ENCODE data around the gene PTPRJ.

Gene PTPRJ

GRCh38 chr11:48036011-48036410, 55.7 kb downstream of the PTPRJ start:
- Histone ChIP-seq H3K36me3 (ENCODE audit: control insufficient read depth, insufficient read depth, low read length) (no peaks in the 10 kb centered on the region), H3K4me3 (ENCODE audit: insufficient read depth, low read depth, low read length) (no peak overlapping the region), H3K27me3 (ENCODE audit: control insufficient read depth, insufficient read depth, low read length, poor library complexity, severe bottlenecking) (no peaks in the 10 kb centered on the region), H3K4me1 (ENCODE audit: control insufficient read depth, insufficient read depth, low read length) (peaks cover 10% of the 10 kb centered on the region), H3K9me3 (ENCODE audit: control insufficient read depth, low read length) (no peaks in the 10 kb centered on the region), H3K27ac (ENCODE audit: insufficient read depth, low read depth, low read length, poor library complexity, severe bottlenecking) (no peak overlapping the region)
- 14 to 21% methylated on average over 1 of the region's 1 CpG for WGBS, 2 experiments

GRCh38 chr11:48036466-48036865, 56.1 kb downstream of the PTPRJ start:
- Histone ChIP-seq H3K4me1 (ENCODE audit: control insufficient read depth, insufficient read depth, low read length) (peaks cover 10% of the 10 kb centered on the region), H3K9me3 (ENCODE audit: control insufficient read depth, low read length) (no peaks in the 10 kb centered on the region), H3K36me3 (ENCODE audit: control insufficient read depth, insufficient read depth, low read length) (no peaks in the 10 kb centered on the region), H3K27me3 (ENCODE audit: control insufficient read depth, insufficient read depth, low read length, poor library complexity, severe bottlenecking) (no peaks in the 10 kb centered on the region), H3K4me3 (ENCODE audit: insufficient read depth, low read depth, low read length) (no peak overlapping the region), H3K27ac (ENCODE audit: insufficient read depth, low read depth, low read length, poor library complexity, severe bottlenecking) (no peak overlapping the region)
- WGBS, 2 experiments: 89 to 97% methylated on average over 3 of the region's 4 CpGs

- no peaks in the 10 kb centered on the region for H3K36me3 ChIP-seq (ENCODE audit: control insufficient read depth, insufficient read depth, low read length)
Observed at GRCh38 chr11:48037709-48038468, 57.5 kb downstream of the PTPRJ start.

GRCh38 chr11:48040830-48041444, 60.6 kb downstream of the PTPRJ start:
- Histone ChIP-seq H3K27me3 (ENCODE audit: control insufficient read depth, insufficient read depth, low read length, poor library complexity, severe bottlenecking) (no peaks in the 10 kb centered on the region), H3K4me3 (ENCODE audit: insufficient read depth, low read depth, low read length) (no peak overlapping the region), H3K9me3 (ENCODE audit: control insufficient read depth, low read length) (no peaks in the 10 kb centered on the region), H3K36me3 (ENCODE audit: control insufficient read depth, insufficient read depth, low read length) (no peaks in the 10 kb centered on the region), H3K27ac (ENCODE audit: insufficient read depth, low read depth, low read length, poor library complexity, severe bottlenecking) (no peak overlapping the region), H3K4me1 (ENCODE audit: control insufficient read depth, insufficient read depth, low read length) (peaks cover 4% of the 10 kb centered on the region)
- 93 to 94% methylated on average over 13 of the region's 13 CpGs for WGBS, 2 experiments

More at GRCh38 chr11:48037709-48038468, 57.5 kb downstream of the PTPRJ start:
- no peak overlapping the region for H3K4me3 ChIP-seq (ENCODE audit: insufficient read depth, low read depth, low read length)
- peaks cover 10% of the 10 kb centered on the region for H3K4me1 ChIP-seq (ENCODE audit: control insufficient read depth, insufficient read depth, low read length)
- 93% methylated on average over 11 of the region's 11 CpGs for WGBS, 2 experiments
- H3K27ac ChIP-seq (ENCODE audit: insufficient read depth, low read depth, low read length, poor library complexity, severe bottlenecking): no peak overlapping the region
- no peaks in the 10 kb centered on the region for H3K27me3 ChIP-seq (ENCODE audit: control insufficient read depth, insufficient read depth, low read length, poor library complexity, severe bottlenecking)
- no peaks in the 10 kb centered on the region for H3K9me3 ChIP-seq (ENCODE audit: control insufficient read depth, low read length)

GRCh38 chr11:48041877-48042695, 61.7 kb downstream of the PTPRJ start:
- H3K36me3 ChIP-seq (ENCODE audit: control insufficient read depth, insufficient read depth, low read length): no peaks in the 10 kb centered on the region
- no peak overlapping the region for H3K4me3 ChIP-seq (ENCODE audit: insufficient read depth, low read depth, low read length)
- WGBS, 2 experiments: 90 to 92% methylated on average over 5 of the region's 5 CpGs
- no peaks in the 10 kb centered on the region for H3K4me1 ChIP-seq (ENCODE audit: control insufficient read depth, insufficient read depth, low read length)
- no peak overlapping the region for H3K27ac ChIP-seq (ENCODE audit: insufficient read depth, low read depth, low read length, poor library complexity, severe bottlenecking)
- no peaks in the 10 kb centered on the region for H3K27me3 ChIP-seq (ENCODE audit: control insufficient read depth, insufficient read depth, low read length, poor library complexity, severe bottlenecking)
- no peaks in the 10 kb centered on the region for H3K9me3 ChIP-seq (ENCODE audit: control insufficient read depth, low read length)

- H3K4me1 ChIP-seq (ENCODE audit: control insufficient read depth, insufficient read depth, low read length): peaks cover 5% of the 10 kb centered on the region
- H3K36me3 ChIP-seq (ENCODE audit: control insufficient read depth, insufficient read depth, low read length): no peaks in the 10 kb centered on the region
- H3K27ac ChIP-seq (ENCODE audit: insufficient read depth, low read depth, low read length, poor library complexity, severe bottlenecking): no peak overlapping the region
- 89 to 94% methylated on average over 8 of the region's 8 CpGs for WGBS, 2 experiments
- no peaks in the 10 kb centered on the region for H3K9me3 ChIP-seq (ENCODE audit: control insufficient read depth, low read length)
- no peak overlapping the region for H3K4me3 ChIP-seq (ENCODE audit: insufficient read depth, low read depth, low read length)
- H3K27me3 ChIP-seq (ENCODE audit: control insufficient read depth, insufficient read depth, low read length, poor library complexity, severe bottlenecking): no peaks in the 10 kb centered on the region
Observed at GRCh38 chr11:48043111-48043990, 63.0 kb downstream of the PTPRJ start.

GRCh38 chr11:48043991-48044512, 63.7 kb downstream of the PTPRJ start:
- Histone ChIP-seq H3K9me3 (ENCODE audit: control insufficient read depth, low read length) (no peaks in the 10 kb centered on the region), H3K4me3 (ENCODE audit: insufficient read depth, low read depth, low read length) (no peak overlapping the region), H3K36me3 (ENCODE audit: control insufficient read depth, insufficient read depth, low read length) (no peaks in the 10 kb centered on the region), H3K4me1 (ENCODE audit: control insufficient read depth, insufficient read depth, low read length) (peaks cover 7% of the 10 kb centered on the region), H3K27me3 (ENCODE audit: control insufficient read depth, insufficient read depth, low read length, poor library complexity, severe bottlenecking) (no peaks in the 10 kb centered on the region), H3K27ac (ENCODE audit: insufficient read depth, low read depth, low read length, poor library complexity, severe bottlenecking) (no peak overlapping the region)
- 96% methylated on average over 9 of the region's 9 CpGs for WGBS, 2 experiments

GRCh38 chr11:48044577-48044976, 64.2 kb downstream of the PTPRJ start:
- no peaks in the 10 kb centered on the region for H3K36me3 ChIP-seq (ENCODE audit: control insufficient read depth, insufficient read depth, low read length)
- no peaks in the 10 kb centered on the region for H3K27me3 ChIP-seq (ENCODE audit: control insufficient read depth, insufficient read depth, low read length, poor library complexity, severe bottlenecking)
- peaks cover 7% of the 10 kb centered on the region for H3K4me1 ChIP-seq (ENCODE audit: control insufficient read depth, insufficient read depth, low read length)
- no peak overlapping the region for H3K4me3 ChIP-seq (ENCODE audit: insufficient read depth, low read depth, low read length)
- no peak overlapping the region for H3K27ac ChIP-seq (ENCODE audit: insufficient read depth, low read depth, low read length, poor library complexity, severe bottlenecking)
- WGBS, 2 experiments: 95 to 97% methylated on average over 7 of the region's 7 CpGs
- H3K9me3 ChIP-seq (ENCODE audit: control insufficient read depth, low read length): no peaks in the 10 kb centered on the region

GRCh38 chr11:48045536-48045935, 65.2 kb downstream of the PTPRJ start:
- no peak overlapping the region for H3K27ac ChIP-seq (ENCODE audit: insufficient read depth, low read depth, low read length, poor library complexity, severe bottlenecking)
- peaks cover 7% of the 10 kb centered on the region for H3K4me1 ChIP-seq (ENCODE audit: control insufficient read depth, insufficient read depth, low read length)
- H3K27me3 ChIP-seq (ENCODE audit: control insufficient read depth, insufficient read depth, low read length, poor library complexity, severe bottlenecking): no peaks in the 10 kb centered on the region
- no peaks in the 10 kb centered on the region for H3K9me3 ChIP-seq (ENCODE audit: control insufficient read depth, low read length)
- no peaks in the 10 kb centered on the region for H3K36me3 ChIP-seq (ENCODE audit: control insufficient read depth, insufficient read depth, low read length)
- 81 to 95% methylated on average over 5 of the region's 5 CpGs for WGBS, 2 experiments
- no peak overlapping the region for H3K4me3 ChIP-seq (ENCODE audit: insufficient read depth, low read depth, low read length)

Data from ectodermal cell (in vitro differentiated cells).